SKM-1 (cell line): ENCODE measurements around the gene MFSD6L.
"Not testable (repeated sequence)": the region's sequence is repeated elsewhere in the genome, so short reads cannot be mapped to it uniquely, and the experiment has no call there.

Source experiments
- DNase-seq: peaks from one replicate; lab custom pipeline; 2025; ENCODE audit not compliant: unreplicated experiment; lab: John Stamatoyannopoulos, UW

Gene MFSD6L

GRCh38 chr17:8826808-8827435, 27.8 kb upstream of the MFSD6L start:
- DNase-seq = no peak

DNA sequence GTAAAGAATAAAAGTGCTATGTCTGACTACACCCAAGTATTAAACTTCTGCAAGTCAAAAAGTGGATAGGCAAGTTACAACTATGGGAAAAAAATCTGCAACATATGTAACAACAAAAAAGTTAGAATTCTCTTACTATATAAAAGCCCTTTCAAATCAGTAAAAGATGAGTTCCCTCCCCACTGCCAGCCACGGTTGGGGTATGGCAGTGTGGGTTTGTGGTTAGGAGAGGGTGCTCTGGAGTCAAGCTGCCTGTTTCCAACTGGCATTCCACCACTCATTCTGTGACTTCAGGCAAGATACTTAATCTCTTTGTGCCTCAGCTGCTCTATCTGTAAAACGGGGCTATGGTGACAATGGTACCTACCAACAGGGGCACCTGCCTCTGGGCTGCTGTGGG, 26.6 kb upstream of the MFSD6L start:
- DNase-seq = no peak

- DNase-seq = no peak
These were observed 24.1 kb upstream of the MFSD6L start for GRCh38 chr17:8823279-8823678.

DNA sequence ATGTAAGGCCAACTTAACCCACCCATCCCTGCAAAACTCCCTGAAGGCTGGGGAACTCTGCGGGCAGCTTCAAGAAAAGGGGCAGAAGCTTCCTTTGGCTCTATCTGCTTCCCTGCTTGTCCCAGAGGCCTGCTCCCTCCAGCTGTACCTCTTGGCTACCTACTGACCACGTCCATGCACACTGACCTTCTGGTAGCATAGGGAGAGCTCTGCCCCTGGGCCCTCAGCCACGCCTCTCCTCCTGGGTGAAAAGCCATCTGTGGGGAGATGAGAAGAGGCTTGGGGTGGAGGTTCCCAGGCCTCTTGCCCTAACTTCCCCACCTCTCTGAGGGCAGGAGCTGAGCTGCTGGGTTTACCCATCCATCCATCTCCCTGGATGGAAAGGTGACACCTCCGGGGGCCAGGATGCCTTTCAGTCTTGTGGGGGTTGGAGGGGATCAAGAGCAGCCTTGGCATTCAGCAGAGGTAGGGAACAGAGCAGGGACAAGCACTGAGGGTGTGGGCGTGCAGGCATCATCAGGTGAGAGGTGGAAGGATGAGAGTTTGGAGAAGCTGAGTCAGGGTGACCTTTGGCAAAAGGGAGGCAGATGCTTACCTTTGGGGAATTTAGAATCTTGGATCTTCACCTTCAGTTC, 23.4 kb upstream of the MFSD6L start:
- DNase-seq = no peak

GRCh38 chr17:8821446-8822105, 22.4 kb upstream of the MFSD6L start:
- DNase-seq = no peak

- DNase-seq = no peak
These were observed 21.3 kb upstream of the MFSD6L start for GRCh38 chr17:8820311-8821010.

DNA sequence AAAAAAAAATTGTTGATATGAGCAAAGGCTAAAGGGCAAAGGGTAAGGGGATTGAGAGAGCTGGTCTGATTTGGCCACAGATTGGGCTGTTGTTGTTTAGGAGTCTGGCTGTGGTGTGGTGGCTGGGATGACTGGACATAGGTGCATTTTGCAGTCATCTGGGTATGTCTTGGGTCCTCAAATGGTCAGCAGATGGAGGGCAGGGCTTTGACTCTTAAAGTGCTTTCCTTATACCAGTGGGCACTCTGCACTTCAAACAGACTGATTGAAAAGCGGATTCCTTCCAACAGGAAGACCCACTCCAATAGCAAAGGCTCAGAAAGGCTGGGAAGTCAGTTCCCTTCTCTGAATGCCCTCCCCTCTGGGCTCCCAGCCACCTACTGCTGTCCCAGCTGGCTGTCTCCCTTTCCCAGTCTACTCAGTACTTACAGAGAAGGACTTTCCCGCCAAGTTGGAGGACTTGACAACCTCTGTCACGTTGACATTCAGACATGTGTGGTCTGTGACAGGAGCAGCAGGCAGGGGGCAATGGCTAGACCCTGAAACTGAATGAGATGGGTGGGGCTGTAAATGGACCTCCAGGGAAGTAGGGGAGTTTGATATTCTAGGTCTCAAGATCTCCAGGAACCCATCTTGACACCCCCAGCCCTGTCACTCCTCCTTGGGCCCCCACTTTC, 19.6 kb upstream of the MFSD6L start:
- no peak for DNase-seq

GRCh38 chr17:8818047-8818446, 18.9 kb upstream of the MFSD6L start:
- DNase-seq = no peak

- no peak for DNase-seq
These were observed 7.9 kb upstream of the MFSD6L start for GRCh38 chr17:8806926-8807550.

GRCh38 chr17:8806253-8806925, 7.2 kb upstream of the MFSD6L start:
- DNase-seq = no peak

GRCh38 chr17:8805396-8805795, 6.2 kb upstream of the MFSD6L start:
- DNase-seq = not testable (repeated sequence)

DNA sequence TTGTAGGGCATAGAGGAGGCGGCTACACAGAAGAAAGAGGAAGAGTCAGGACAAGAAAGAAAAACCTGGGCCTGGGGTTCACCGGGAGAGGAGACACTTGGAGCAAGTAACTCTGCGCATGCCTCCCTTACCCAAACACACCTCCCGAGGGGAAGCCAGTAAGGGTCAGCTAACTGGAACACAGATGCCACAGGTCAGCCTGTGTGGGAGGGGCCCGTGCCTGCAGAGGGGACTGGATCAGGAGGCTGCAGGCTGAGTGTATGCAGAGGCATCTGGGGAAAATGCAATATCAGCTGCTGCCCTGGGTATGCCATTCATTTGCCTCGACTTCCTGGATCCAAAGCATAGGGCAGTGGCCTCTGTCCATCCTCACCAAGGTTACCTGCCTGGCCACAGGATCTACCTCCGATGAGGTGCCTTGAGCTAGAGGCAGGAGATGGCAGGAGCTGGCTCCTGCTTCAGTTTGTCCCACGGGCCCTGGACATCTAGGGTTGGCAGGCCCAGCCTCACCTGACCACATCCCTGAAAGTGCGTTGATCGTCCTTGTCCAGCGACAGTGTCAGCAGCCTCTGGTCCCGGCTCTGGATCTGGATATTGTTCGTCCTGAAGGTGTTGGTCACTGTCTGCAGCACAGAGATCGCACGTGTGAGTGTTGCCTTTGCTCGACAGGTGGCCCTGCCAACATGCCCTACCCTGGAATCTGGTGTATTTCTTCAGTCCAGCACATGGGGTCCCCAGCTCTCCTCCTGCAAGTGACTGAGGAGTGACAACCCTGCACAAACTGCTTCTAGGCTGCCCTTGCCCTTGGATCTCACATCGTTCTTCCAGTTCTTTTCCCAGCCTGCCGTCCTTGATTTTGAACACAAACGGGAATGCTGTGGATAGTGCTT, 4.6 kb upstream of the MFSD6L start:
- no peak for DNase-seq

GRCh38 chr17:8801135-8801840, 2.1 kb upstream of the MFSD6L start:
- no peak for DNase-seq

DNA sequence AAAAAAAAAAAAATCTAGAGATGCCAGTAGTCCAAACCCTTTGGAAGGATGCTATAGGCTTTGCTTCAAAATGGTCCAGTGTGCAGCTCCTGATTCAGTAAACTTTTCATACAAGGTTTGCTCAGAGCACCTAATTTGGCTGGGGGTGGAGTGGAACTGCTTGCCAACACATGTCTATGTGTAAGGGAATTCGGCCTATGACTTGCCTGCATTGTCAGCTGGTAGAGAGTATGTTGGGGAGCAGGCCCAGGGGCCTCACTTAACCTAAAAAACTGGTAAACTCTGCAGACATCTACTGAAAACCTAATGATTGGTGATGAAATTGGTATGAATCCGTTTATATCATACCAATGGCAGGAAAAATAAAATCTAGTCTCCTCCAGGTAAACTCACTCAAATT, 1.5 kb upstream of the MFSD6L start:
- DNase-seq = no peak

GRCh38 chr17:8799570-8800212, 526 bp upstream of the MFSD6L start:
- no peak for DNase-seq

- DNase-seq = no peak
These were observed 854 bp downstream of the MFSD6L start for GRCh38 chr17:8798176-8798845.

GRCh38 chr17:8797621-8798175, 1.5 kb downstream of the MFSD6L start:
- no peak for DNase-seq
